DND-41 (cell line): Measurements from ENCODE around the gene KRTAP12-1.

Experiments
- ATAC-seq: fragments of 200-7000 bp; cut with Tn5 transposase; 3 replicates; pipeline ENCODE4 v1.9.1; 2021; ENCODE audit warnings: low read depth; ENCODE audit not compliant: insufficient read depth
- DNase-seq: peaks from one replicate; pipeline ENCODE4 v3.0.0-alpha.2; 2020
- H2AFZ ChIP-seq: 2 replicates; pipeline ENCODE4 v1.6.0; 2012; ENCODE audit warnings: low read depth, low read length
- H3K27ac ChIP-seq: 2 replicates; pipeline ENCODE4 v1.5.1; 2012; ENCODE audit warnings: low read length, inconsistent platforms
- H3K27me3 ChIP-seq: fragments of 200-600 bp; sonication (generic); 2 replicates; pipeline ENCODE4 v1.6.0; 2012; ENCODE audit warnings: low read length, mild to moderate bottlenecking, inconsistent platforms; ENCODE audit not compliant: insufficient read depth, poor library complexity
- H3K36me3 ChIP-seq: 2 replicates; pipeline ENCODE4 v1.5.1; 2012; ENCODE audit warnings: low read length, inconsistent platforms; ENCODE audit not compliant: insufficient read depth
- H3K4me1 ChIP-seq: 2 replicates; pipeline ENCODE4 v1.5.1; 2012; ENCODE audit warnings: mild to moderate bottlenecking, low read length; ENCODE audit not compliant: insufficient read depth
- H3K4me2 ChIP-seq: 2 replicates; pipeline ENCODE4 v1.6.0; 2012; ENCODE audit warnings: mild to moderate bottlenecking, moderate library complexity, low read length, inconsistent platforms; ENCODE audit not compliant: insufficient read depth
- H3K4me3 ChIP-seq, 2 experiments: fragments of 200-600 bp in 1 of 2; shearing (Covaris generic) in 1 of 2; 2 replicates each; pipeline ENCODE4 v1.5.1; 2012 to 2016; ENCODE audit warnings: inconsistent platforms in 2 of 2, low read length in 2 of 2, mild to moderate bottlenecking in 2 of 2, low read depth in 1 of 2, moderate library complexity in 1 of 2
- H3K79me2 ChIP-seq: 2 replicates; pipeline ENCODE4 v1.6.0; 2012; ENCODE audit warnings: low read length, inconsistent platforms; ENCODE audit not compliant: insufficient read depth
- H3K9ac ChIP-seq: 2 replicates; pipeline ENCODE4 v1.6.0; 2012; ENCODE audit warnings: low read depth, mild to moderate bottlenecking, inconsistent platforms, low read length, moderate library complexity
- H3K9me3 ChIP-seq: 2 replicates; pipeline ENCODE4 v1.5.1; 2012; ENCODE audit warnings: low read length, moderate library complexity, mild to moderate bottlenecking, inconsistent platforms; ENCODE audit not compliant: insufficient read depth, severe bottlenecking
- H4K20me1 ChIP-seq: 2 replicates; pipeline ENCODE4 v1.6.0; 2012; ENCODE audit warnings: low read length; ENCODE audit not compliant: insufficient read depth
- EZH2 ChIP-seq: IDR thresholded peaks from 3 replicates; pipeline ENCODE4 v1.6.1; 2012; ENCODE audit warnings: borderline replicate concordance, low read depth, mild to moderate bottlenecking, moderate library complexity, low read length, inconsistent platforms; ENCODE audit not compliant: severe bottlenecking
- TF ChIP-seq, protein P1 (sequence below): IDR thresholded peaks from 2 replicates; pipeline ENCODE4 v1.5.1; 2012; ENCODE audit warnings: borderline replicate concordance, low read length, moderate library complexity, mild to moderate bottlenecking; ENCODE audit not compliant: poor library complexity, severe bottlenecking; ENCODE audit errors: extremely low read depth

Gene KRTAP12-1

DNA sequence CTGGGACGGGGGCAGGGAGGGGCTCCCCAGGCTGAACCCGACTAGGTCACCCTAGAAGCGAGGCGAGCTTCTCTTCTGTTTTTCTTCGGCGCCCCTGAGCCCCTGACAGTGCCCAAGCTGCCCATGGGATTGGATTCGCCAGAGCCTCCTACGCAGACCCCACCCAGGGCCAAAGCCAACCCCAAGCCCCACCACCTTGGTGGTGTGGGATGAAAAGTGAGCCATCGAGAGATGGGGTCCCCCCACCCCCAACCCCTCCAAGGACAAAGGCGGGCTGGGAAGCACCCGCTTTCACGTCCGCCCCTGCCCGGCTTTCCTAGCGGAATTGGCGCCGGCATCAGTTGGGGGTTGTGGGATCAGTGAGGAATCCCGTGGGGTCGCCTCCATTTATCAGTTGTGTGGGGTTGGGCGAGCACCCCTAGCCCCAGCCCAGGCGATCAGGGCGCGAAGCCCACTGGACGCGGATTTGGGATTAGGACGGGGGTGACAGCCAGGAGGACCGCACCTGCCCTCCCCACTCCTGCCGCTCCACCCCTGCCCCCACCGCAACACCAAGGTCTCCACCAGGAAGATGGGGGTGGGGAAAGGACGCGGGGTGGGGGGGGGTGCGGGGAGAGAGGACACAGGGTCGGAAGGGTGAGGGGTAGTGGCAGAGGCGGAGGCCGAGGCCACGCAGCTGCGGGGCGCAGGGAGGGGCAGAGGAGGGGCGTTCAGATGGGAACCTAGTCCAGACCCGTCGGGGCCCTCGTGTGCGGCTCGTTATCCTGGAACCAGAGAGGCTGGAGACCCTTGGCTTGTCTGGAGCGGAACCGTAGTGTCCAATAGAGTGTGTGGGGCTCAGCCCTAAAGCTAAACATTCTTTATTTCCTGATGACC is 25.0 kb upstream of the KRTAP12-1 start:
- no peak overlapping the region for H3K9ac ChIP-seq
- H4K20me1 ChIP-seq, result no peaks in the 10 kb centered on the region; the same call in 1 of the 2 replicates
- H3K4me2 ChIP-seq, result no peak overlapping the region
- H3K4me3 ChIP-seq, result no peak overlapping the region
- DNase-seq (no peak), ATAC-seq (no peak)
- H3K79me2 ChIP-seq, result no peaks in the 10 kb centered on the region
- H3K27ac ChIP-seq, result no peak overlapping the region
- H3K9me3 ChIP-seq, result no peaks in the 10 kb centered on the region
- H3K36me3 ChIP-seq, result no peaks in the 10 kb centered on the region
- no peak for TF ChIP-seq EZH2
- TF ChIP-seq, protein P1, sequence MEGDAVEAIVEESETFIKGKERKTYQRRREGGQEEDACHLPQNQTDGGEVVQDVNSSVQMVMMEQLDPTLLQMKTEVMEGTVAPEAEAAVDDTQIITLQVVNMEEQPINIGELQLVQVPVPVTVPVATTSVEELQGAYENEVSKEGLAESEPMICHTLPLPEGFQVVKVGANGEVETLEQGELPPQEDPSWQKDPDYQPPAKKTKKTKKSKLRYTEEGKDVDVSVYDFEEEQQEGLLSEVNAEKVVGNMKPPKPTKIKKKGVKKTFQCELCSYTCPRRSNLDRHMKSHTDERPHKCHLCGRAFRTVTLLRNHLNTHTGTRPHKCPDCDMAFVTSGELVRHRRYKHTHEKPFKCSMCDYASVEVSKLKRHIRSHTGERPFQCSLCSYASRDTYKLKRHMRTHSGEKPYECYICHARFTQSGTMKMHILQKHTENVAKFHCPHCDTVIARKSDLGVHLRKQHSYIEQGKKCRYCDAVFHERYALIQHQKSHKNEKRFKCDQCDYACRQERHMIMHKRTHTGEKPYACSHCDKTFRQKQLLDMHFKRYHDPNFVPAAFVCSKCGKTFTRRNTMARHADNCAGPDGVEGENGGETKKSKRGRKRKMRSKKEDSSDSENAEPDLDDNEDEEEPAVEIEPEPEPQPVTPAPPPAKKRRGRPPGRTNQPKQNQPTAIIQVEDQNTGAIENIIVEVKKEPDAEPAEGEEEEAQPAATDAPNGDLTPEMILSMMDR, result no peak
- no peak overlapping the region for H2AFZ ChIP-seq
- peaks cover 10% of the 10 kb centered on the region for H3K27me3 ChIP-seq
- no peaks in the 10 kb centered on the region for H3K4me1 ChIP-seq

DNA sequence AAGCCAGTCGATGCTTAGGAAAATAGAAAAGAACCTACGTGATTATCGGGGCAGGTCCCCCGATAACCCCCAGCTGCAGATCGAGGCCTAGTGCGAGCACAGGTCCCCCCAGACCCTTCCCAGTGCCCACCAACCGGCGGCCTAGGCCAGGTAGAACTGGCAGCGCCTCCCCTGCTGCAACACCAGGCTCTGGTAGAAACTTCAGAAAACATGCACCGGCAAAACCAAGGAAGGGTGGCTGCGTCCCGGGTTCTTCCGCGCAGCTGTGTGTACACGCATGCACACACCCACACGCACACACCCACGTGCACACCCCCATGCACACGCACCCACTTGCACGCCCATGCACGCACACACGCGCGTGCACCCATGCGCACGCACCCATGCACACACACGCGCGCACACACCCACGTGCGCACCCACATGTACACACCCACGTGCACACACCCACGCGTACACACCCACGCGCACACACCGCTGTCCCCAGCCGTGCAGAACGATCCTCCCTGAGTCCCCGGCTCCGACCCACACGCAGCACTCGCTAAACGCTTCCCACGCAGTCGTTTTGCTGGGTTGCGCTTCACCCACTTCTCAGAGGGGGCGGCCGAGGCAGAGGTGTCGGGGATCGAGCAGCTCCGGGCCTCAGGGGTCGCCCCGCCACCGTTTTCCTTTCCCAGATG is 24.2 kb upstream of the KRTAP12-1 start:
- H3K4me1 ChIP-seq, result no peaks in the 10 kb centered on the region
- no peak overlapping the region for H3K27ac ChIP-seq
- no peaks in the 10 kb centered on the region for H3K9me3 ChIP-seq
- TF ChIP-seq EZH2, result no peak
- TF ChIP-seq, protein P1, result no peak
- H3K4me2 ChIP-seq, result no peak overlapping the region
- H3K27me3 ChIP-seq, result peaks cover 5% of the 10 kb centered on the region
- DNase-seq (no peak), ATAC-seq (no peak)
- H3K79me2 ChIP-seq, result no peaks in the 10 kb centered on the region
- no peak overlapping the region for H3K9ac ChIP-seq
- H4K20me1 ChIP-seq, result no peaks in the 10 kb centered on the region; the same call in 1 of the 2 replicates
- H3K4me3 ChIP-seq, result no peak overlapping the region
- no peak overlapping the region for H2AFZ ChIP-seq
- H3K36me3 ChIP-seq, result no peaks in the 10 kb centered on the region

DNA sequence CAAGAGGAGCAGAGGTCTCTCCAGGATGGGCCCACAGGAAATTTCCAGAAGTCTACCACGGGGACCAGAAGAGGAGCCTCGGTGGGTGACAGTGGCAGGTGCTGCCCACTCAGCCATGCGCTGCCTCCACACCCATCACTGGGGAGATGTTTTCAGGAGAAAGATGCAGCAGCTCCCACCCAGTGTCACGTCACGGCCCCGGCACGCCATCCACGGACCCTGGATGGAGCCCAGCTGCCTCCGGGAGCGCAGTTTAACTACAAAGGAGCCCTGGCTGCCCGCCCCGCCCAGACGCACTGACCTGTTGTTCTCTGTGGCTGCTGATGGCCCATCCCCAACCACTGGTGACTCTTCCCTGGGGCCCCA is 22.7 kb upstream of the KRTAP12-1 start:
- Histone ChIP-seq H3K4me3 (no peak overlapping the region), H3K27ac (no peak overlapping the region), H2AFZ (no peak overlapping the region), H3K9ac (no peak overlapping the region), H3K36me3 (no peaks in the 10 kb centered on the region), H3K9me3 (no peaks in the 10 kb centered on the region), H3K27me3 (peaks cover 12% of the 10 kb centered on the region), H3K79me2 (no peaks in the 10 kb centered on the region), H3K4me2 (no peak overlapping the region), H4K20me1 (no peaks in the 10 kb centered on the region; the same call in 1 of the 2 replicates), H3K4me1 (no peaks in the 10 kb centered on the region)
- DNase-seq, result no peak
- no peak for ATAC-seq
- TF ChIP-seq, protein P1, result no peak
- no peak for TF ChIP-seq EZH2
